ENCODE results near the gene MDH2. TPM values are rescaled to one million over a fixed set of nuclear protein-coding genes. Genes with fewer than 3 reads are reported as not detected.
"Not testable (repeated sequence)": the region's sequence is repeated elsewhere in the genome, so short reads cannot be mapped to it uniquely, and the experiment has no call there.

Gene MDH2
- total and polyA plus RNA-seq, 2 experiments from 2014 or later = 150 to 180 TPM

DNA sequence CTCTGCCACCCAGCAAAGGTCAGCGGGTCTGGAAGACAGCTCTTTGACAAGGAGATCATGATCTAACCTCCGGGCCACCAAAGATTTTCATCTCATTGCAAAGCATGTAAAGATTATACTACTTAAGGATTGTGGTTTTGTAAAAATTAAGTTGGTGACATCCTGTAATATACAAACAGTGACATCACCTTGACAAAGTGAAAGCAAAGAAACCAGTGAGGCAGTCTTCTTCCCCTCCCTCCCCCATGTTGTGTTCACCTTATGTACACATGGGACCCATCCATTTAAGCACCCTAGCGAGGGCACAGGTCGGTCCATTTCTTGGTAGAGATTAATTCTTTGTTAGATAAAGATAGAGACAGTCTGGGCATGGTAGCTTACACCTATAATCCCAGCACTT lies 3.9 kb downstream of the MDH2 start (continued):
- TF ChIP-seq, protein P1, sequence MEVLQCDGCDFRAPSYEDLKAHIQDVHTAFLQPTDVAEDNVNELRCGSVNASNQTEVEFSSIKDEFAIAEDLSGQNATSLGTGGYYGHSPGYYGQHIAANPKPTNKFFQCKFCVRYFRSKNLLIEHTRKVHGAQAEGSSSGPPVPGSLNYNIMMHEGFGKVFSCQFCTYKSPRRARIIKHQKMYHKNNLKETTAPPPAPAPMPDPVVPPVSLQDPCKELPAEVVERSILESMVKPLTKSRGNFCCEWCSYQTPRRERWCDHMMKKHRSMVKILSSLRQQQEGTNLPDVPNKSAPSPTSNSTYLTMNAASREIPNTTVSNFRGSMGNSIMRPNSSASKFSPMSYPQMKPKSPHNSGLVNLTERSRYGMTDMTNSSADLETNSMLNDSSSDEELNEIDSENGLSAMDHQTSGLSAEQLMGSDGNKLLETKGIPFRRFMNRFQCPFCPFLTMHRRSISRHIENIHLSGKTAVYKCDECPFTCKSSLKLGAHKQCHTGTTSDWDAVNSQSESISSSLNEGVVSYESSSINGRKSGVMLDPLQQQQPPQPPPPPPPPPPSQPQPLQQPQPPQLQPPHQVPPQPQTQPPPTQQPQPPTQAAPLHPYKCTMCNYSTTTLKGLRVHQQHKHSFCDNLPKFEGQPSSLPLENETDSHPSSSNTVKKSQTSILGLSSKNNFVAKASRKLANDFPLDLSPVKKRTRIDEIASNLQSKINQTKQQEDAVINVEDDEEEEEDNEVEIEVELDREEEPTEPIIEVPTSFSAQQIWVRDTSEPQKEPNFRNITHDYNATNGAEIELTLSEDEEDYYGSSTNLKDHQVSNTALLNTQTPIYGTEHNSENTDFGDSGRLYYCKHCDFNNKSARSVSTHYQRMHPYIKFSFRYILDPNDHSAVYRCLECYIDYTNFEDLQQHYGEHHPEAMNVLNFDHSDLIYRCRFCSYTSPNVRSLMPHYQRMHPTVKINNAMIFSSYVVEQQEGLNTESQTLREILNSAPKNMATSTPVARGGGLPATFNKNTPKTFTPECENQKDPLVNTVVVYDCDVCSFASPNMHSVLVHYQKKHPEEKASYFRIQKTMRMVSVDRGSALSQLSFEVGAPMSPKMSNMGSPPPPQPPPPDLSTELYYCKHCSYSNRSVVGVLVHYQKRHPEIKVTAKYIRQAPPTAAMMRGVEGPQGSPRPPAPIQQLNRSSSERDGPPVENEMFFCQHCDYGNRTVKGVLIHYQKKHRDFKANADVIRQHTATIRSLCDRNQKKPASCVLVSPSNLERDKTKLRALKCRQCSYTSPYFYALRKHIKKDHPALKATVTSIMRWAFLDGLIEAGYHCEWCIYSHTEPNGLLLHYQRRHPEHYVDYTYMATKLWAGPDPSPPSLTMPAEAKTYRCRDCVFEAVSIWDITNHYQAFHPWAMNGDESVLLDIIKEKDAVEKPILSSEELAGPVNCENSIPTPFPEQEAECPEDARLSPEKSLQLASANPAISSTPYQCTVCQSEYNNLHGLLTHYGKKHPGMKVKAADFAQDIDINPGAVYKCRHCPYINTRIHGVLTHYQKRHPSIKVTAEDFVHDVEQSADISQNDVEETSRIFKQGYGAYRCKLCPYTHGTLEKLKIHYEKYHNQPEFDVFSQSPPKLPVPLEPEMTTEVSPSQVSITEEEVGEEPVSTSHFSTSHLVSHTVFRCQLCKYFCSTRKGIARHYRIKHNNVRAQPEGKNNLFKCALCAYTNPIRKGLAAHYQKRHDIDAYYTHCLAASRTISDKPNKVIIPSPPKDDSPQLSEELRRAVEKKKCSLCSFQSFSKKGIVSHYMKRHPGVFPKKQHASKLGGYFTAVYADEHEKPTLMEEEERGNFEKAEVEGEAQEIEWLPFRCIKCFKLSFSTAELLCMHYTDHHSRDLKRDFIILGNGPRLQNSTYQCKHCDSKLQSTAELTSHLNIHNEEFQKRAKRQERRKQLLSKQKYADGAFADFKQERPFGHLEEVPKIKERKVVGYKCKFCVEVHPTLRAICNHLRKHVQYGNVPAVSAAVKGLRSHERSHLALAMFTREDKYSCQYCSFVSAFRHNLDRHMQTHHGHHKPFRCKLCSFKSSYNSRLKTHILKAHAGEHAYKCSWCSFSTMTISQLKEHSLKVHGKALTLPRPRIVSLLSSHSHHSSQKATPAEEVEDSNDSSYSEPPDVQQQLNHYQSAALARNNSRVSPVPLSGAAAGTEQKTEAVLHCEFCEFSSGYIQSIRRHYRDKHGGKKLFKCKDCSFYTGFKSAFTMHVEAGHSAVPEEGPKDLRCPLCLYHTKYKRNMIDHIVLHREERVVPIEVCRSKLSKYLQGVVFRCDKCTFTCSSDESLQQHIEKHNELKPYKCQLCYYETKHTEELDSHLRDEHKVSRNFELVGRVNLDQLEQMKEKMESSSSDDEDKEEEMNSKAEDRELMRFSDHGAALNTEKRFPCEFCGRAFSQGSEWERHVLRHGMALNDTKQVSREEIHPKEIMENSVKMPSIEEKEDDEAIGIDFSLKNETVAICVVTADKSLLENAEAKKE (CRISPR knock-in tag; IDR thresholded peaks at IDR 0.05) = no peak
- no peak for TF ChIP-seq CREB1 (CRISPR knock-in tag; IDR thresholded peaks at IDR 0.05; ENCODE audit: low read depth)

DNA sequence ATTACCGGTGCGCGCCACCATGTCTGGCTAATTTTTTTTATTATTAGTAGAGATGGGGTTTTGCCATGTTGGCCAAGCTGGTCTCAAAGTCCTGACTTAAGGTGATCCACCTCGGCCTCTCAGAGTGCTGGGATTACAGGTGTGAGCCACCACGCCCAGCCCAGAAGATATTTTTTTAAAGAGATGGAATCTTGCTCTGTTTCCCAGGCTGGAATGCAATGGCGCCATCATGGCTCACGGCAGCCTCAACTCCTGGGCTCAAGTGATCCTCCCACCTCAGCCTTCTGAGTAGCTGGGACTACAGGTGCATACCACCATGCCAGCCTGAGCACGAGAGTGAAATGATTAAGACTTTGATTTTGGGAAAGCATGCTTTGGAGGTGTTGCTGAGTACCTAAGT lies 4.8 kb downstream of the MDH2 start:
- H4K20me1 ChIP-seq (replicated peaks; ENCODE audit: insufficient read depth) = peaks cover 57% of the 10 kb centered on the region
- not testable (repeated sequence) for H3K4me2 ChIP-seq

DNA sequence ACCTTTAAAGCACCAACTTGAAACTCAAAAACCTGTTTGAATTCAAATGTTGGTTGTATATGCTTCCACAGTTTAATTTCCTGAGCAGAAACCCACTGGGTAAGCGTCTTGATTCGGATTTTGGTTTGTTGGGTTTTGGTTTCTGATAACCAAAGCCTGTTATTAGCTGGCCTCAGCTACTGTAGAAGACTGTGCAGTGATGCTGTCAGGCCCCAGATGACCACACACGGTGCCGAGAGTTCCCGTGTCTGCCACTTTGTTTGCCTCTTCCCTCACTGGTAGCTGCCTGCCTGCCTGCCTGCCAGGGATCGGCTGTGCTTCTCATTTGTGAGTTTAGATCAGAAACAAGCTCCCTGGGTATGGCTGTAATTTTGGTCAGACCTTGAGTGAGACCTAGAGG lies 5.6 kb downstream of the MDH2 start:
- Mint-ChIP-seq H3K9me3 (no peaks in the 10 kb centered on the region), H3K4me3 (no peak overlapping the region; the same call in 2 of the 3 replicates), H3K27ac (no peak overlapping the region), H3K27me3 (ENCODE audit: insufficient read depth, low read depth, poor library complexity) (peaks cover 8% of the 10 kb centered on the region), H3K4me1 (peaks cover 38% of the 10 kb centered on the region), H3K36me3 (ENCODE audit: low read depth) (peaks cover 46% of the 10 kb centered on the region)
- Histone ChIP-seq H3K79me2 (replicated peaks; ENCODE audit: insufficient read depth) (peaks cover 81% of the 10 kb centered on the region), H3F3A (replicated peaks; ENCODE audit: low read depth) (no peaks in the 10 kb centered on the region; the same call in 1 of the 2 replicates), H4K20me1 (replicated peaks; ENCODE audit: insufficient read depth) (peaks cover 58% of the 10 kb centered on the region), H3K4me3 (no peak overlapping the region), H3K4me1 (ENCODE audit: insufficient read depth) (peaks cover 6% of the 10 kb centered on the region), H3K4me2 (no peak overlapping the region), H2AFZ (no peak overlapping the region), H3K27me3 (ENCODE audit: insufficient read depth) (no peaks in the 10 kb centered on the region), H3K36me3 (ENCODE audit: insufficient read depth) (peaks cover 27% of the 10 kb centered on the region), H3K9me2 (ENCODE audit: insufficient read depth) (no peaks in the 10 kb centered on the region; the same call in 1 of the 2 replicates), H3K27ac (ENCODE audit: low read depth) (0 out of 2 replicates have a peak overlapping the region, but pooled peaks have one; percentile 63)
- no peak for ATAC-seq
- no peak for DNase-seq (ENCODE audit: low spot score)
- TF ChIP-seq EZH2 (IDR thresholded peaks at IDR 0.05; ENCODE audit: low read depth, unreplicated experiment) = no peak
- no peak for TF ChIP-seq NANOG (IDR thresholded peaks at IDR 0.05; ENCODE audit: borderline replicate concordance)
- no peak for TF ChIP-seq CREB1 (CRISPR knock-in tag; IDR thresholded peaks at IDR 0.05; ENCODE audit: low read depth)
- TF ChIP-seq ZNF114 (CRISPR knock-in tag; IDR thresholded peaks at IDR 0.05) = no peak
- TF ChIP-seq, protein P2, sequence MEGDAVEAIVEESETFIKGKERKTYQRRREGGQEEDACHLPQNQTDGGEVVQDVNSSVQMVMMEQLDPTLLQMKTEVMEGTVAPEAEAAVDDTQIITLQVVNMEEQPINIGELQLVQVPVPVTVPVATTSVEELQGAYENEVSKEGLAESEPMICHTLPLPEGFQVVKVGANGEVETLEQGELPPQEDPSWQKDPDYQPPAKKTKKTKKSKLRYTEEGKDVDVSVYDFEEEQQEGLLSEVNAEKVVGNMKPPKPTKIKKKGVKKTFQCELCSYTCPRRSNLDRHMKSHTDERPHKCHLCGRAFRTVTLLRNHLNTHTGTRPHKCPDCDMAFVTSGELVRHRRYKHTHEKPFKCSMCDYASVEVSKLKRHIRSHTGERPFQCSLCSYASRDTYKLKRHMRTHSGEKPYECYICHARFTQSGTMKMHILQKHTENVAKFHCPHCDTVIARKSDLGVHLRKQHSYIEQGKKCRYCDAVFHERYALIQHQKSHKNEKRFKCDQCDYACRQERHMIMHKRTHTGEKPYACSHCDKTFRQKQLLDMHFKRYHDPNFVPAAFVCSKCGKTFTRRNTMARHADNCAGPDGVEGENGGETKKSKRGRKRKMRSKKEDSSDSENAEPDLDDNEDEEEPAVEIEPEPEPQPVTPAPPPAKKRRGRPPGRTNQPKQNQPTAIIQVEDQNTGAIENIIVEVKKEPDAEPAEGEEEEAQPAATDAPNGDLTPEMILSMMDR (conservative IDR thresholded peaks at IDR 0.05; ENCODE audit: low read depth in 2 of 2) = no peak
- no peak for TF ChIP-seq STAT1 (IDR thresholded peaks at IDR 0.05; ENCODE audit: unreplicated experiment)
- TF ChIP-seq, protein P3, sequence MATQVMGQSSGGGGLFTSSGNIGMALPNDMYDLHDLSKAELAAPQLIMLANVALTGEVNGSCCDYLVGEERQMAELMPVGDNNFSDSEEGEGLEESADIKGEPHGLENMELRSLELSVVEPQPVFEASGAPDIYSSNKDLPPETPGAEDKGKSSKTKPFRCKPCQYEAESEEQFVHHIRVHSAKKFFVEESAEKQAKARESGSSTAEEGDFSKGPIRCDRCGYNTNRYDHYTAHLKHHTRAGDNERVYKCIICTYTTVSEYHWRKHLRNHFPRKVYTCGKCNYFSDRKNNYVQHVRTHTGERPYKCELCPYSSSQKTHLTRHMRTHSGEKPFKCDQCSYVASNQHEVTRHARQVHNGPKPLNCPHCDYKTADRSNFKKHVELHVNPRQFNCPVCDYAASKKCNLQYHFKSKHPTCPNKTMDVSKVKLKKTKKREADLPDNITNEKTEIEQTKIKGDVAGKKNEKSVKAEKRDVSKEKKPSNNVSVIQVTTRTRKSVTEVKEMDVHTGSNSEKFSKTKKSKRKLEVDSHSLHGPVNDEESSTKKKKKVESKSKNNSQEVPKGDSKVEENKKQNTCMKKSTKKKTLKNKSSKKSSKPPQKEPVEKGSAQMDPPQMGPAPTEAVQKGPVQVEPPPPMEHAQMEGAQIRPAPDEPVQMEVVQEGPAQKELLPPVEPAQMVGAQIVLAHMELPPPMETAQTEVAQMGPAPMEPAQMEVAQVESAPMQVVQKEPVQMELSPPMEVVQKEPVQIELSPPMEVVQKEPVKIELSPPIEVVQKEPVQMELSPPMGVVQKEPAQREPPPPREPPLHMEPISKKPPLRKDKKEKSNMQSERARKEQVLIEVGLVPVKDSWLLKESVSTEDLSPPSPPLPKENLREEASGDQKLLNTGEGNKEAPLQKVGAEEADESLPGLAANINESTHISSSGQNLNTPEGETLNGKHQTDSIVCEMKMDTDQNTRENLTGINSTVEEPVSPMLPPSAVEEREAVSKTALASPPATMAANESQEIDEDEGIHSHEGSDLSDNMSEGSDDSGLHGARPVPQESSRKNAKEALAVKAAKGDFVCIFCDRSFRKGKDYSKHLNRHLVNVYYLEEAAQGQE (IDR thresholded peaks at IDR 0.05; ENCODE audit: unreplicated experiment) = no peak
- TF ChIP-seq JUNB (IDR thresholded peaks at IDR 0.05; ENCODE audit: unreplicated experiment) = no peak

More for the DNA sequence above, 4.8 kb downstream of the MDH2 start:
- not testable (repeated sequence) for H3K9me2 ChIP-seq (ENCODE audit: insufficient read depth); H3K27ac Mint-ChIP-seq; H3K9me3 Mint-ChIP-seq; DNase-seq (ENCODE audit: low spot score); H3K4me1 ChIP-seq (ENCODE audit: insufficient read depth); H3K27me3 Mint-ChIP-seq (ENCODE audit: insufficient read depth, low read depth, poor library complexity); H3K27me3 ChIP-seq (ENCODE audit: insufficient read depth); H3F3A ChIP-seq (replicated peaks; ENCODE audit: low read depth); H3K4me3 ChIP-seq; H3K4me3 Mint-ChIP-seq; ATAC-seq; H2AFZ ChIP-seq
- Histone ChIP-seq H3K36me3 (ENCODE audit: insufficient read depth) (peaks cover 19% of the 10 kb centered on the region), H3K79me2 (replicated peaks; ENCODE audit: insufficient read depth) (peaks cover 86% of the 10 kb centered on the region), H3K27ac (ENCODE audit: low read depth) (peak overlapping the region; percentile 63; the same call in 1 of the 2 replicates)
- H3K36me3 Mint-ChIP-seq (ENCODE audit: low read depth) = peaks cover 39% of the 10 kb centered on the region
- peaks cover 38% of the 10 kb centered on the region for H3K4me1 Mint-ChIP-seq
